Thoracic aorta (tissue), 2 donors: ENCODE results near the gene IGF2BP3. TPM values are rescaled to one million over a fixed set of nuclear protein-coding genes. Genes with fewer than 3 reads are reported as not detected.
"Not testable (repeated sequence)": the region's sequence is repeated elsewhere in the genome, so short reads cannot be mapped to it uniquely, and the experiment has no call there.

Source experiments
- ATAC-seq: fragments of 150-250 bp; one replicate; pipeline ENCODE4 v1.8.0; 2017; ENCODE audit warnings: low read depth; ENCODE audit not compliant: insufficient number of reproducible peaks, low FRiP score
- DNase-seq: peaks from one replicate; pipeline ENCODE4 v3.0.0-alpha.2; 2020; ENCODE audit warnings: low spot score
- H3K27ac ChIP-seq, 2 donors: fragments of 200-600 bp; sonication (generic); 1 replicate in 1 of 2; 2 replicates in 1 of 2; pipeline ENCODE4 v1.5.1; 2016; ENCODE audit warnings: mild to moderate bottlenecking in 2 of 2, moderate library complexity in 2 of 2
- H3K27me3 ChIP-seq: fragments of 200-600 bp; sonication (generic); replicated peaks from 2 replicates; pipeline ENCODE4 v1.6.0; 2016; ENCODE audit warnings: mild to moderate bottlenecking; ENCODE audit not compliant: insufficient read depth
- H3K36me3 ChIP-seq: fragments of 200-600 bp; sonication (generic); one replicate; pipeline ENCODE4 v1.5.1; 2016
- H3K4me1 ChIP-seq, 2 donors: fragments of 200-600 bp; sonication (generic); 1 replicate in 1 of 2; 2 replicates in 1 of 2; pipeline versions ENCODE4 v1.5.1 to v1.6.0; 2016; ENCODE audit warnings: low read depth in 2 of 2, mild to moderate bottlenecking in 1 of 2; ENCODE audit not compliant: control insufficient read depth in 1 of 2
- H3K4me3 ChIP-seq: fragments of 200-600 bp; sonication (generic); 2 replicates; pipeline ENCODE4 v1.5.1; 2016; ENCODE audit warnings: mild to moderate bottlenecking
- H3K9me3 ChIP-seq: fragments of 200-600 bp; sonication (generic); 2 replicates; pipeline ENCODE4 v1.5.1; 2016
- total RNA-seq, 2 donors: library from RNA; depleted of rRNA; stranded (reverse); fragments of >200 nt; gene quantifications; one replicate each; pipeline versions ENCODE4 v1.1.0 to v1.2.3, GENCODE V29; 2016
- TF ChIP-seq, protein P1 (sequence below): fragments of 200-600 bp; sonication (generic); IDR thresholded peaks from one replicate; pipeline ENCODE4 v1.5.1; 2019; ENCODE audit warnings: antibody characterized with exemption

The IGF2BP3 gene
- total RNA-seq, 2 donors from 2014 or later = 0.27 to 8.1 TPM

DNA sequence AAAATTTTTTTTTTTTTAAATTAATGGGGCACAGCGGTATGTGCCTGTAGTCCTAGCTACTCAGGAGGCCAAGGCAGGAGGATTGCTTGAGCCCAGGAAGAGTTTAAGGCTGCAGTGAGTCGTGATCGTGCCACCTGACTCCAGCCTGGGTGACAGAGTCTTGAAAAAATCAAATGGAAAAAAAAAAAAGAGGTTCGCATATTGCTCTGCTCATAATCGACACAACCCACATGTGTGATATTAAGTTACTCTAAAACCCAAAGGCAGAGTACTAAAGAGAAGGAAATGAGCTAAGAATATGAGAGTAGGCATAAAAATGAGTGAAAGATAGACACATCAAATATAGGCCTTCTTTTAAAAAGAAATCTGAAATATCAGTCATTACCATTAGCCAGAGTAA, 66.3 kb downstream of the IGF2BP3 start:
- H3K4me1 ChIP-seq = no peaks in the 10 kb centered on the region
- ATAC-seq (no peak), DNase-seq (no peak)
- H3K9me3 ChIP-seq = no peaks in the 10 kb centered on the region
- H3K36me3 ChIP-seq = no peaks in the 10 kb centered on the region
- no peak overlapping the region for H3K4me3 ChIP-seq
- TF ChIP-seq, protein P1, sequence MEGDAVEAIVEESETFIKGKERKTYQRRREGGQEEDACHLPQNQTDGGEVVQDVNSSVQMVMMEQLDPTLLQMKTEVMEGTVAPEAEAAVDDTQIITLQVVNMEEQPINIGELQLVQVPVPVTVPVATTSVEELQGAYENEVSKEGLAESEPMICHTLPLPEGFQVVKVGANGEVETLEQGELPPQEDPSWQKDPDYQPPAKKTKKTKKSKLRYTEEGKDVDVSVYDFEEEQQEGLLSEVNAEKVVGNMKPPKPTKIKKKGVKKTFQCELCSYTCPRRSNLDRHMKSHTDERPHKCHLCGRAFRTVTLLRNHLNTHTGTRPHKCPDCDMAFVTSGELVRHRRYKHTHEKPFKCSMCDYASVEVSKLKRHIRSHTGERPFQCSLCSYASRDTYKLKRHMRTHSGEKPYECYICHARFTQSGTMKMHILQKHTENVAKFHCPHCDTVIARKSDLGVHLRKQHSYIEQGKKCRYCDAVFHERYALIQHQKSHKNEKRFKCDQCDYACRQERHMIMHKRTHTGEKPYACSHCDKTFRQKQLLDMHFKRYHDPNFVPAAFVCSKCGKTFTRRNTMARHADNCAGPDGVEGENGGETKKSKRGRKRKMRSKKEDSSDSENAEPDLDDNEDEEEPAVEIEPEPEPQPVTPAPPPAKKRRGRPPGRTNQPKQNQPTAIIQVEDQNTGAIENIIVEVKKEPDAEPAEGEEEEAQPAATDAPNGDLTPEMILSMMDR = no peak
- no peak overlapping the region for H3K27ac ChIP-seq
- no peaks in the 10 kb centered on the region for H3K27me3 ChIP-seq

DNA sequence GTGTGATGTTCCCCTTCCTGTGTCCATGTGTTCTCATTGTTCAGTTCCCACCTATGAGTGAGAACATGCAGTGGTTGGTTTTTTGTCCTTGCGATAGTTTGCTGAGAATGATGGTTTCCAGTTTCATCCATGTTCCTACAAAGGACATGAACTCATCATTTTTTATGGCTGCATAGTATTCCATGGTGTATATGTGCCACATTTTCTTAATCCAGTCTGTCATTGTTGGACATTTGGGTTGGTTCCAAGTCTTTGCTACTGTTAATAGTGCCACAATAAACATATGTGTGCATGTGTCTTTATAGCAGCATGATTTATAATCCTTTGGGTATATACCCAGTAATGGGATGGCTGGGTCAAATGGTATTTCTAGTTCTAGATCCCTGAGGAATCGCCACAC, 72.2 kb downstream of the IGF2BP3 start:
- not testable (repeated sequence) for H3K27me3 ChIP-seq, H3K27ac ChIP-seq, ATAC-seq, H3K9me3 ChIP-seq, DNase-seq, H3K4me1 ChIP-seq, H3K36me3 ChIP-seq, H3K4me3 ChIP-seq

DNA sequence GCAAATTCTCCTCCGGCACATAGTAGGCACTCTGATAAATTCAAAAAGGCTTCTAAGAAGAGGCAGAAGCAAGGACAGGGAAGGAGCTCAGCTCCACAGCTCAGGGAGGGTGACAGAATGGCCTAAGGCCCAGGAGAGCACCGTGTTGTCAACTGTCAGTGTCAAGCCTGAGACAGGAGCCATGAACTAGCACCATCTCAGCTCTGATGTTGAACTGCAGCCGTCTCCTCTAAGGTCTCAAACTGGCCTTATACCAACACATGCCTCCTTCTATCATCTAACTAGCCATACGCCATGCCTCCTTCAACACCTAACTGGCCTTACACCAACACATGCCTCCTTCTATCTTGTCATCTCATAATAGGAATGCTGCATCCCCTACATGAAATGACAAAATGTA, 73.0 kb downstream of the IGF2BP3 start:
- H3K27me3 ChIP-seq = no peaks in the 10 kb centered on the region
- H3K27ac ChIP-seq = no peak overlapping the region
- no peak for ATAC-seq
- TF ChIP-seq, protein P1 = no peak
- no peak overlapping the region for H3K4me3 ChIP-seq
- H3K36me3 ChIP-seq = no peaks in the 10 kb centered on the region
- no peaks in the 10 kb centered on the region for H3K4me1 ChIP-seq
- no peak for DNase-seq
- no peaks in the 10 kb centered on the region for H3K9me3 ChIP-seq

DNA sequence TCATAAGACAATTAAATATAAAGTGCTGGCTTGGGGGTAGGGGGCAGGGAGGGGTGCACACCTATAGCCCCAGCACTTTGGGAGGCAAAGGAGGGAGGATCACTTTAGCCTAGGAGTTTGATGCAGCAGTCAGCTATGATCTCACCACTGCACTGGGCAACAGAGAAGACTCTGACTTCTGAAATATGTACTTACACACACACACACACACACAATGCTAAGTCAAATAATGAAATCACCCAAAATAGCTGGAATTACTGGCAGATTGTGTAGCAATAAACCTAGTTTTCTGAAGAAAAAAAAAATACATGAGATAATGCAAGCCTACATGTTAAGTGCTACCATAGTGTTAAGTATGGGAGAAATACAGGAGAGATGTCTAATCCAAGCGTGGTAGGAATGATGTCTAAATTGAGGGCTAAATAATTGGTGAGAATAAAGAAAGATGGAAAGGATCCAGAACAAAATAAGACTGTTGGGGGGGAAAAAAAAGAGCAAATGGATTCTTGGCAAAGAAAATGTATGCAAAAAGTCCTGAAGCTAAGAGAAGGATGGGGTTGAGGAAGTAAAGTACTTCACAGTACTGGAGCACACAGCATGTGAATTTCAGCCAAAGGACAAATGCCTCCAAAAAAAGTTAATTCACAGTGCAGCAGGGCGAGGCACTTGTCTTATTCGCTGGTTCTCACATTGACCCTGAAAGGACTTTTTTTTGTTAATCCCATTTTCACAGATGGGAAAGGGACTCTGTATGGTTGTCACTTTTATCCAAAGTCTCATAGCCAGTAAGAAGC, 73.9 kb downstream of the IGF2BP3 start:
- Histone ChIP-seq H3K36me3 (no peaks in the 10 kb centered on the region), H3K9me3 (no peaks in the 10 kb centered on the region)
- no peak for DNase-seq

GRCh38 chr7:23394488-23395171, 75.7 kb downstream of the IGF2BP3 start:
- Histone ChIP-seq H3K4me1 (no peaks in the 10 kb centered on the region), H3K36me3 (no peaks in the 10 kb centered on the region), H3K4me3 (no peak overlapping the region), H3K27ac (no peak overlapping the region), H3K27me3 (no peaks in the 10 kb centered on the region), H3K9me3 (no peaks in the 10 kb centered on the region)
- TF ChIP-seq, protein P1 = no peak
- DNase-seq (no peak), ATAC-seq (no peak)

More for the DNA sequence above, 73.9 kb downstream of the IGF2BP3 start:
- TF ChIP-seq, protein P1 = no peak
- H3K4me3 ChIP-seq = no peak overlapping the region
- no peak overlapping the region for H3K27ac ChIP-seq
- no peaks in the 10 kb centered on the region for H3K27me3 ChIP-seq
- no peak for ATAC-seq
- H3K4me1 ChIP-seq = no peaks in the 10 kb centered on the region
